ENCODE measurements around the gene PLXNA1. TPM values are rescaled to one million over a fixed set of nuclear protein-coding genes. Genes with fewer than 3 reads are reported as not detected.

PLXNA1 gene
- total RNA-seq, 1 donor from 2014 or later, result 14.1 TPM

Other genes starting within 250 kb of the PLXNA1 start
- not detected in 2 replicates for gene PRR23E, start 210.0 kb downstream of the PLXNA1 start, total RNA-seq

Measured in dermis microvascular lymphatic vessel endothelial cell (primary cell).